GOT3 (cell line): ENCODE data around the gene CPNE5.
A peak's percentile ranks its signal among the peaks of the same experiment; 100 is the strongest.

ENCODE experiments used
- DNase-seq: peaks from one replicate; lab custom pipeline; 2025; ENCODE audit warnings: mixed read lengths; lab: John Stamatoyannopoulos, UW

CPNE5 gene

GRCh38 chr6:36834576-36835341, 4.5 kb downstream of the CPNE5 start:
- DNase-seq = no peak

DNA sequence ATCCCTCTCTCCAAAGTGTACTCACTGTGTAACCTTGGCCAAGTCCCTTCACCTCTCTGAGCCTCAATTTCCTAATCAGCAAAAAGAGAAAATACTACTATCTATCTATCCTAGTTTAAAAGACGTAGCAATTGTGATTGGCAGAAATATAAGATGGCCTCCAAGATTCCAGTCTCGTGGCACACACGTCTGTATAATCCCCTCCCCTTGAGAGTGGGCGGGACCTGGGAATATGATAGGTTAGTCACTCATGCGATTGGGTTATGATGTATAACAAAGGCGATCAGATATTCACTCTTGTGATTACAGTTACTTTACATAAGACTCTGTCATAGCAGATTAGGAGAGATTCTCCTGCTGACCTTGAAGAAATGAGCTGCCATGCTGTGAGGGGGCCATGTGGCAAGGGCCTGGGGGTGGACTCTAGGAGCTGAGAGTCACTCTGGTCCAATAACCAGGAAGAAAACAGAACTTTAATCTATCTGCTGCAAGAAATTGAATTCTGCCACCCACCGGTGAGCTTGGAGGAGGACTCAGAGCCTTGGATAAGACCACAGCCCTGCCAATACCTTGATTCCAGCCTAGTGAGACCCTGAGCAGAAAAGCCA, 6.0 kb downstream of the CPNE5 start:
- DNase-seq = no peak

DNA sequence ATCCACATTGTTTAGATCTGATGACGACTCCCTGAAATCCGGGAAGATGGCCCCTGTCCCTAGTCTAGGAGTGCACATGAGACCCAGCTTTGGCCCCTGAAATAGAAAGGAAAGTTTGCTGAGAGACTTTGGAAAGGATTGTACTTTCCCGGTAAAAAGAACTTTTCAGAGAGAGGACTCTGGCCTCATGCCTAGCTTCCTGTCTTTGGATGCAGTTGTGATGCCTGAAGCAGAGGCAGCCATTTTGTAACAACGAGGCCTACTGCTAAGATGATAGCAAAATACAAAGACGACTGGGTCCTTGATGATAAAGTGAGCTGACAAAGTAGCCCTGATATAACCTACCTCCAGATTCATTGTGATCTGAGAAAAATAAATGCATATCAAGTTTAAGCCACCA, 6.9 kb downstream of the CPNE5 start:
- DNase-seq = no peak

- no peak for DNase-seq
These were observed 8.7 kb downstream of the CPNE5 start for GRCh38 chr6:36830577-36830976.

DNA sequence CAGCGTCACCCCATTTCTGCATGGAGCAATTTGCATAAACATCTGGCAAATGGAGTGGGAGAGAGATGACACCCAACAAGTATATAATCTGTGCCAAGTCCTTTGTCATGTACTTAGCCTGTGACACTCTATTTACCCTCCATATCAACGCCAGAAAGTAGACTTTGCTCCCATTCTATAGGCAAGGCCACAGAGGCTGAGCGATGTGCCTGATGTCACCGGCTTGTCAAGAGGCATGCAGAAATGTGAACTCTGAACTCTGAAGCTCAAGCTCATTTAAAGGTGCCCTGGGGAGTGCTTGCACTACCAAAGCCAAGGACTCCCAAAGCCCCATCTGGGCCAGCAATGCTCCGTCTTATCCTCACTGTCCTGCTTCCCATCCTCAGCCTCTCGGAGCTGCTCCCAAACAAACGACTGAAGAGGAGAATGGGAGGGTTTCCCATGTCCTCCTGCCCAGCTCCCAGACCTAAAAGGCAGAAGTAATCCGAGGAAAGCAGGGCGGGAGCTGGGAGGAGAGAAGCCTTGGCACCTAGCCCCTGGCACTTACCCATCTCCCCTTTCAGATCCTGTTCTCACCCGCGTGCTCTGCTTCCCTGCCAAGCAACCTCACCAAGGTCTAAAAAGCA, 9.2 kb downstream of the CPNE5 start:
- DNase-seq = no peak

GRCh38 chr6:36827261-36828079, 11.8 kb downstream of the CPNE5 start:
- DNase-seq = peak; percentile 9

- no peak for DNase-seq
These were observed 12.6 kb downstream of the CPNE5 start for GRCh38 chr6:36826520-36827227.

GRCh38 chr6:36825994-36826393, 13.2 kb downstream of the CPNE5 start:
- DNase-seq = no peak

- DNase-seq = no peak
These were observed 13.8 kb downstream of the CPNE5 start for GRCh38 chr6:36825452-36825851.

DNA sequence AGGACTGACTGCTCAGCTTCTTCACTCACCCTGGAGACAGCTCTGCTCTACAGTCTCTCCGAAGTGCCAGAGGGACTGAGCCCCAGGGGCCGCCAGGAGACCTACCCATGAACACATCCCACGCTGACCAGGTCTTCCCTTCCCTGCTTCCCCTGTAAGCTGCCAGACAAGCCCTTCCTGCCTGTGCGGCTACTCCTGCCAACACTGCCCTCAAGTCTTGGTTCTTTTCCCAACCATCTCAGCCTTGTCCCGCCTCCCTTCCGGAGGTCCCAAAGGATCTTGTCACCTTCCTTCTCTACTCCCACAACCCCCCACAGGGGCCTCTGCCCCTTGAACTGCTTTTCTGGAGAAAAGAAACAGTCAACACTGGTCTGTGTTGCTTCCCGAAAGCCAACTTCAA, 15.0 kb downstream of the CPNE5 start:
- no peak for DNase-seq

- DNase-seq = no peak
These were observed 15.7 kb downstream of the CPNE5 start for GRCh38 chr6:36823421-36824096.

GRCh38 chr6:36822506-36823269, 16.6 kb downstream of the CPNE5 start:
- DNase-seq = no peak

DNA sequence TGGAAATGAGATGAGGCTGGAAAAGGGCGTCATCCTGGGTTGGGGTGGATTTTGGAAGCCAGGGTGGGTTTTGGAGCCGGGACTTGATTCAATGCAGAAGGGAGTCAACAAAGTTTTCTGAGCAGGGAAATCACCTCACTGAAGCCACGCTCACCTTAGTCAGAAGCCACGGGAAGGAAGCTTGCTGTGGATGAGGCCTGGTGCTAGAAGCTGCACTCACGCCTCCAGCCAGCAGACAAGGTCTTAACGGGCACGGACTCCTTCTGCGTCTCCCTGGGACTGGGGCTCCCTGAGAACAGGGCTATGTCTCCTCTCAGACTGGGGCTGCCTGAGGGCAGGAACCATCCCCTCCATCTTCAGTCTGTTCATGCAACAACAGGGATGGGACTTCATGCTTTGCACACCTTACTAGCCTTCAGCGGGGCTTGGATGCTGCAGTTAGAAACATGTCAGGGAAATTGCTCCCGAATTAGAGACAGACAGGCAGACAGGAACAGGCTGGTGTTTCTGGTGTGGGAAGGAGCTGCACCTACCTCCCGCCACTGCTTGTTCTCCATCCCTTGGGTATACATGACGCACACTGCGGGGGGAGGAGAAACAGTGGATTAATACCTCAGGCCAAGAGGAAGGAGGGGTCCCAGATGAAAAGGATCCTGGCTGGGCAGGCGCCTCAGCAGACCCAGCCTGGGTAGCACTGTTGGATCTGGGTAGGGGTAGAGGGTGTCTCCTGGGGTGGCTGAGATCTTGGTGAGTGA, 17.5 kb downstream of the CPNE5 start:
- no peak for DNase-seq

DNA sequence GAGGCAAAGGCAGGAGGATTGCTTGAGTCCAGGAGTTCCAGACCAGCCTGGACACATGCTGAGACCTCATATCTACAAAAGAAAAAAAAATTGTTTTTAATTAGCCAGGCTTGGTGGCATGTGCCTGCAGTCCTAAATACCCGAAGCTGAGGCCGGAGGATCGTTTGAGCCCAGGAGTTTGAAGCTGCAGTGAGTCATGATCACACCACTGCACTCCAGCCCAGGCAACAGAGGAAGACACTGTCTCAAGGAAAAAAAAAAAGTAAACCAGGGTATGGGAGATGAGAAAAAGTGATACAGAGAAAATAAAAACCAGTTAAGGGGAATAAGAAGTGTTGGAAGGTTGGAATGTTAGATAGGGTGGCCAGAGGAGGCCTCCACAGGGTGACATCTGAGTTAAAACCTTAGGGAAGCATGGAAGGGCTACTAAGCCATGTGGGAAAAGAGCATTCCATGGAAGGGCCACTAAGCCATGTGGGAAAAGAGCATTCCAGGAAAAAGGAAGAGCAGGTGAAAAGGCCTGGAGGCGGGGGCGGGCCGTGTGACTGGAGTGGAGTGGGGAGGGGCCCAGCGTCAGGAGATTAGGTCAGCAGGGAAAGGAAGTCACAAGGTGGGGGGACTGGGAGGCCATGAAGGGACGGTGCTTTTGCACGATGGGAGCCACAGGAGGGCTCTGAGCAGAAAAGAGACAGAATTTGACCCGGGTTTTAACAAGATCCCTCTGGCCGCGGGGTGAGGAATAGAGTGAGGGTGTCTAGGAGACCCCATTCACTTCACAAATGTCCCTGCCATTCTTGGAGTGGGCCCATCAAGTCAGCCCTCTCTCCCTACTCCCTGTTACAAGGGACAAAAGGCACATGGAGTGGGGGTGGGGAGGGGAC, 18.3 kb downstream of the CPNE5 start:
- DNase-seq = no peak

DNA sequence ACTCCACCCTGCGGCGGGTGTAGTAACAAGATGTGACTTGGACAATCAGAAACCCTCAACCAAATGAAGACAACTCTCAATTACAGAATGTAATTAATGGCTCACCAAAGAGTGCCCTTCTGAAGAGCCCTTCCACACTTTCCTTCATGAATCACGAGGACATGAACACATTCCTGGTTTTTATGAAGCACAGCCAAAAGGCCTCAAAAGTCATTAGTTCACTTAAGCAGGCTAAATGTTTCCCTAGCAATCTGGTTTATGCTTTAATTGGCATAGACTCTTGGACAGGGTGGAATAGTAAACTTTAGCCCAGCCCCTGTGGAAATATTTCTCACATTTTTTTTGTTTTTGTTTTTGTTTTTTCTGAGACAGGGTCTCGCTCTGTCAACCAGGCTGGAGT, 20.5 kb downstream of the CPNE5 start:
- no peak for DNase-seq

GRCh38 chr6:36817847-36818246, 21.4 kb downstream of the CPNE5 start:
- DNase-seq = no peak

GRCh38 chr6:36817176-36817817, 21.9 kb downstream of the CPNE5 start:
- DNase-seq = no peak
